Middle frontal gyrus (tissue), 1 donor: Measurements from ENCODE around the gene GNAI3.
"Not testable (repeated sequence)": the region's sequence is repeated elsewhere in the genome, so short reads cannot be mapped to it uniquely, and the experiment has no call there.

ENCODE experiments used
- DNase-seq: peaks from one replicate; pipeline ENCODE4 v3.0.0-alpha.2; 2015; ENCODE audit warnings: low spot score; ENCODE audit errors: extremely low spot score

GNAI3 gene

DNA sequence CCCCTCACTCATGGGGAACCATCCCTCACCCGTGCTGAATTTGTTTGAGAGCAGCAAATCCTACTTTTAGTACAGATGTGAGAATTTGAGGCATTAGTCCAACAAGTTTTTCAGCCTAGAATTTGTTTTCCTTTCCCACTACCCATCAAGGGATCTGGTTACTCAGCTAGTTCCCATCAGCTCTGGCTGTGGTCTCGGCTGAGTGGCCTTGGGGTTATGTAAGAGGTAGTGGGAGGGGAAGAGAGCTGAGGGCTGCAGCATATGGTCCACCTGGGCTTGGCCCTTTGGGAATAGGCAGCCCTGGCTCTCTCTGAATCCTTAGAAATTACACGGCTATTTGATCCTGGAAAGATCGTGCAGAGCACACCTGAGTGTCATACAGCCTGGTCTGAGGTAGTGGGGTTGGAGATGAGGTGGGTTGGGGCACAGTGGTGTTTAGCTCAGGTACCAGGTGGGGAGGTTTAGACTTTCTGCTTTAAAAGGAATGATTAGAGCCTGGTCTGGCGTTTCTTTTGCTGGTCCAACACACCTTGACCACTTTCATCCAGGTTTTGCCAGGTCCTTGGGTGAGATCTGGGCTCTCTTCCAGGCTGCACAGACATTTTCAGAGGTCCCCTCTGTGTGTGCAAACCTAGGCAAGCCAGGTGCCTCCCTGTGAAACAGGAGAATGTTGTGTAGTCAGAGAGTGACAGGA is 111.7 kb downstream of the GNAI3 start:
- no peak for DNase-seq

DNA sequence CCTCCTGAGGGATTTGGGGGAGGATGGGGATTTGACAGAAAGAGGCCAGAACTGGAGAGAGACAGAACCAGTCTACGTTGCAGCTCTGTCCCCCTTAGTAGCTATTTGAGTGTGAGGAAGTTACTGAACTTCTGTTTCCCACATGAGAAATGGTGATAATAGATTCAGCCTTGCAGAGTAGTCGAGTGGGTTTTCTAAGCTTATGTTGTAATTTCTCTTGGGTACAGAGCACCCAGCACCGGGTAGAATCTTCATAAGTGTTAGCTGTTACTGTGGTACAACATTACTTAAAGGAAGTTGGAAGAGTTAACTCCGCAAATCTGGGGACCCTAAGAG is 112.2 kb downstream of the GNAI3 start:
- DNase-seq: not testable (repeated sequence)

DNA sequence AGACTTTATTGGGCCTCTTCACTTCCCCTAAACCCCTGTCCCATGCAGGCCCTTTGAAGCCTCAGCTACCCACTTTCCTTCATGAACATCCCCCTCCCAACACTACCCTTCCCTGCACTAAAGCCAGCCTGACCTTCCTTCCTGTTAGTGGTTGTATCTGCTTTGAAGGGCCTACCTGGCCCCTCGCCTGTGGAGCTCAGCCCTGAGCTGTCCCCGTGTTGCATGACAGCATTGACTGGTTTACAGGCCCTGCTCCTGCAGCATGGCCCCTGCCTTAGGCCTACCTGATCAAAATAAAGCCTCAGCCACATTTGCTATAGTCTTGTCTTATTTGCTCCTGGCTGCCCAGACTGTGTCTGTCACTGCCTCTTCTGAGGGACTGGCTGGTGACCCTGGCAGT is 113.0 kb downstream of the GNAI3 start:
- DNase-seq: no peak

DNA sequence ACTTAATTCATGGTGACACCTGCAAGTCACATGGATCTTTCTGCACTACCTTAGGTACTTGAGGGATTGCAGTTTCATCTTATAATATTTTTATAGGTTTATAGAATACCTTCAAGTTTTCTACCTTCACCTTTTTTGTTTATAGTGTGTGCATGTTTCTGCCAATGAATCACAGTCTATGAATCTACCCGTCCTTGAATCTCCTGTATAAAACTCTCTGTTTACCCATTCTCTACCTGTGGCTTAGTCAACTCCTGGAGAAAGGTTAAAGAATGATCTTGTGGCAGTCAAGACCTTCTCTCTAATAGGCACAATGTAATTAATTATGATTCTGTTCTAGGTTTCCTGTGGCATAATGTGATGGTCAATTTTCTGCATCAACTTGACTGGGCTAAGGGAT is 116.3 kb downstream of the GNAI3 start:
- DNase-seq: no peak

DNA sequence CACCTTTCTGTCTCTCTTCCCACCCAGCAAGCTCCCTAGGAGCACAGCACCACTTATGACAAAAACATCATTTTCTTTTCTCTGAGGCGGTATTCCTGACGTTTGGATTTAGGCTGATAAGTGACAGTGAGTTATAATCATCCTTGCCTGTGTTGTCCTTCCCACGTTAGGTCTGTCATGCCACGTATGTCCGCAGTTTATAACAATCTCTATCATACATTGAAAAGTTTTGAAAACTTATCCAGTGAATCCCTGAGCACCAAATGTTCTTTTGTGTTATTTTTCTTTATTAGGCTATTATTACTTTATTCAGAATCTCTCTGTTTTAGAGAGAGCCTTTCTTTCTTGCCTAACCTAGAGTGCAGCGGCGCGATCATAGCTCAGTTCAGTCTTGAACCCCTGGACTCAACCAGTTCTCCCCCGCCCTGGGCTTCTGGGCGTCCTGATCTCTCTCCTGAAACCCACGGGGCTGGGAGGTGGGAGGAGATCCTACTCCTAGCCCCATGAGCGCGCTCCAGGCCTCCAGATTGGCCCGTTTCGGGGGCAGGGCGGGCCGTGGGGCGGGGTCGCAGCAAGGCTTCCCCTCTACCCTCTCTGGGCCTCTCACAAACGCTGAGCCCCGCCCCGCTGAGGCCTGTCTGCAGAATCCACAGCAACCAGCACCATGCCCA is 119.2 kb downstream of the GNAI3 start, which contains the start of gene GSTM2:
Gene GSTM2 (plus strand): TSS at position 606 of the 671 bp plus-strand sequence. CDS start 59 bp downstream, at position 665.
- DNase-seq: peak; percentile 53
